ENCODE results near the gene SLC38A10.

DNA sequence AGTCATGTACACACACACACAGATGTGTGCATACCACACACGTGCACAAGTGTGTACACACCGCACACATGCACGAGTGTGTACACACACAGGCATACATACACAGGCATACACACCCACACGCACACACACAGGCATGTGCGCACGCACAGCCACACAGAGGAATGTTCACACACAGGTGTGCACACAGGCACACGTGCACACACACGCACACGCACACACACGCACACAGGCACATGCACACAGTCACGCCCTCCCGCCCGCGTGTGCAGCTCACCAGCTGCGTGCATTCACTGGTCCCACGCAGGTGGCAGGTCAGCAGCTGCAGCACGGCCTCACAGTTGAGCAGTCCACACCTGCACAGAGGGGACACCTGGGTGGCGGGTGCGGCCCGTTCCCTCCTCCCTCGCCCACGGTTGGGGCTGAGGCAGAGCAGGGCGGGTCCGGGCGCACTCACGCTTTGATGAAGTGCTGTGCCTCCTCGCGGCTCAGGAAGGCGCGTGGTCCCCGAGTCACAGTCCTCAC lies 63.9 kb downstream of the SLC38A10 start:
- TF ChIP-seq, protein P1, sequence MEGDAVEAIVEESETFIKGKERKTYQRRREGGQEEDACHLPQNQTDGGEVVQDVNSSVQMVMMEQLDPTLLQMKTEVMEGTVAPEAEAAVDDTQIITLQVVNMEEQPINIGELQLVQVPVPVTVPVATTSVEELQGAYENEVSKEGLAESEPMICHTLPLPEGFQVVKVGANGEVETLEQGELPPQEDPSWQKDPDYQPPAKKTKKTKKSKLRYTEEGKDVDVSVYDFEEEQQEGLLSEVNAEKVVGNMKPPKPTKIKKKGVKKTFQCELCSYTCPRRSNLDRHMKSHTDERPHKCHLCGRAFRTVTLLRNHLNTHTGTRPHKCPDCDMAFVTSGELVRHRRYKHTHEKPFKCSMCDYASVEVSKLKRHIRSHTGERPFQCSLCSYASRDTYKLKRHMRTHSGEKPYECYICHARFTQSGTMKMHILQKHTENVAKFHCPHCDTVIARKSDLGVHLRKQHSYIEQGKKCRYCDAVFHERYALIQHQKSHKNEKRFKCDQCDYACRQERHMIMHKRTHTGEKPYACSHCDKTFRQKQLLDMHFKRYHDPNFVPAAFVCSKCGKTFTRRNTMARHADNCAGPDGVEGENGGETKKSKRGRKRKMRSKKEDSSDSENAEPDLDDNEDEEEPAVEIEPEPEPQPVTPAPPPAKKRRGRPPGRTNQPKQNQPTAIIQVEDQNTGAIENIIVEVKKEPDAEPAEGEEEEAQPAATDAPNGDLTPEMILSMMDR (conservative IDR thresholded peaks at IDR 0.05) = no peak
- TF ChIP-seq ZFX (IDR thresholded peaks at IDR 0.05) = no peak

All from C4-2B (cell line).